ENCODE results near the gene C18orf54. TPM values are rescaled to one million over a fixed set of nuclear protein-coding genes. Genes with fewer than 3 reads are reported as not detected.

The C18orf54 gene
- total RNA-seq, 4 donors from 2014 or later, result 0.37 to 5.1 (median 1.9) TPM

DNA sequence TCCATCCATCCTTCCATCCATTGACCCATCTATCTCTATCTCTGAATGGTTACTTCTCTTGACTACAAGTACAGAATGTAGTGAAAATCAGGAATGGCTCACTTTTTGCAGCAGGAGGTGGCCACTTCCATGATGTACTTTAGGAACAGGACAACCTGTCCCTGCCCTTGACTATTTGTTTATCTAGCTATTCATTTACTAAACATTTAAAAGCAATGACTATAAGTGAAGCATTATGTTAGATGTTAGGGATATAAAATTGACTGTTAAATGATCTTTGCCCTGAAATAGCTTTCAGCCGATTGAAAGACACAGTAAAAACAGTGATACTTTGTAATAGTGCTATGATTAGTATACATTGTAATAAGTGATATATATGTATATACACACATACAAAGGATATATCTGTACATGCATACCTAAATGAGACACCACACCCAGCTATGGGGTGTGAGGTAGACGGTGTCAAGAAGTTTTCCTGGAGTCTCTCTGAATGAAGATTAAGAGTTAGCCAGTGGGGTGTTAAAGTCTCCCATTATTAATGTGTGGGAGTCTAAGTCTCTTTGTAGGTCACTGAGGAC lies 68.5 kb downstream of the C18orf54 start:
- in situ Hi-C loops (cut with MboI; ENCODE audit: low pct_ligation_motif_present in 1 of 4, low pct_unique_long_range_greater_than_20kb in 1 of 4, low sequenced_read_pairs in 3 of 4), result loop anchor here in 1 of 4 donors (25.0 kb wide), 1 partner anchor 89 kb away; no protein-coding TSS in a partner anchor

More for the DNA sequence above, 68.5 kb downstream of the C18orf54 start:
- H3K36me3 ChIP-seq, result no peaks in the 10 kb centered on the region
- H3K27ac ChIP-seq, result peak overlapping the region in 1 of 4 donors; percentile 54
- no peak overlapping the region for H3K4me3 ChIP-seq
- intact Hi-C loops (cut with DNase I; ENCODE audit: low total_unique reads), result no loop called here
- H3K9me3 ChIP-seq, result no peaks in the 10 kb centered on the region
- TF ChIP-seq, protein P1, sequence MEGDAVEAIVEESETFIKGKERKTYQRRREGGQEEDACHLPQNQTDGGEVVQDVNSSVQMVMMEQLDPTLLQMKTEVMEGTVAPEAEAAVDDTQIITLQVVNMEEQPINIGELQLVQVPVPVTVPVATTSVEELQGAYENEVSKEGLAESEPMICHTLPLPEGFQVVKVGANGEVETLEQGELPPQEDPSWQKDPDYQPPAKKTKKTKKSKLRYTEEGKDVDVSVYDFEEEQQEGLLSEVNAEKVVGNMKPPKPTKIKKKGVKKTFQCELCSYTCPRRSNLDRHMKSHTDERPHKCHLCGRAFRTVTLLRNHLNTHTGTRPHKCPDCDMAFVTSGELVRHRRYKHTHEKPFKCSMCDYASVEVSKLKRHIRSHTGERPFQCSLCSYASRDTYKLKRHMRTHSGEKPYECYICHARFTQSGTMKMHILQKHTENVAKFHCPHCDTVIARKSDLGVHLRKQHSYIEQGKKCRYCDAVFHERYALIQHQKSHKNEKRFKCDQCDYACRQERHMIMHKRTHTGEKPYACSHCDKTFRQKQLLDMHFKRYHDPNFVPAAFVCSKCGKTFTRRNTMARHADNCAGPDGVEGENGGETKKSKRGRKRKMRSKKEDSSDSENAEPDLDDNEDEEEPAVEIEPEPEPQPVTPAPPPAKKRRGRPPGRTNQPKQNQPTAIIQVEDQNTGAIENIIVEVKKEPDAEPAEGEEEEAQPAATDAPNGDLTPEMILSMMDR (IDR thresholded peaks at IDR 0.05), result no peak
- TF ChIP-seq POLR2AphosphoS5 (IDR thresholded peaks at IDR 0.05) (peak in 2 of 3 donors; percentile 46 to 58), POLR2A (IDR thresholded peaks at IDR 0.05) (no peak), EP300 (IDR thresholded peaks at IDR 0.05; ENCODE audit: low read depth) (peak; percentile 93)
- peaks cover 0 to 6% (median 2%) of the 10 kb centered on the region in 4 donors for H3K4me1 ChIP-seq
- WGBS, 2 donors (ENCODE audit: low coverage in 1 of 2), result 48 to 49% methylated on average over 2 of the region's 2 CpGs
- peak; percentile 33 for DNase-seq
- no peaks in the 10 kb centered on the region for H3K27me3 ChIP-seq

Small RNAs within 50 kb of the gene (small RNA-seq; reads per million reads assigned to genes)
- 0 to 0.53 (median 0.18) reads per million in 4 donors for gene SNRPGP2

Other genes starting within 250 kb of the C18orf54 start
- 10 to 100 TPM; 26.9 to 62.1 (median 35.9) TPM for gene MBD2, start 133.2 kb upstream of the C18orf54 start, total RNA-seq
- 10 to 100 TPM in 3 of 4 donors, 1 to 10 TPM in 1; 5.2 to 29.7 (median 15.9) TPM for gene POLI, start 88.4 kb upstream of the C18orf54 start, total RNA-seq
- not detected for gene STARD6, start within 50 bp of the C18orf54 start, total RNA-seq
- not detected for gene DYNAP, start 233.3 kb downstream of the C18orf54 start, total RNA-seq